GM19455 (cell line): ENCODE data around the gene USP11.

Experiments
- ATAC-seq: cut with Tn5 transposase; IDR thresholded peaks from one replicate; pipeline ENCODE4 v1.9.1; 2021; ENCODE audit not compliant: unreplicated experiment

The USP11 gene

DNA sequence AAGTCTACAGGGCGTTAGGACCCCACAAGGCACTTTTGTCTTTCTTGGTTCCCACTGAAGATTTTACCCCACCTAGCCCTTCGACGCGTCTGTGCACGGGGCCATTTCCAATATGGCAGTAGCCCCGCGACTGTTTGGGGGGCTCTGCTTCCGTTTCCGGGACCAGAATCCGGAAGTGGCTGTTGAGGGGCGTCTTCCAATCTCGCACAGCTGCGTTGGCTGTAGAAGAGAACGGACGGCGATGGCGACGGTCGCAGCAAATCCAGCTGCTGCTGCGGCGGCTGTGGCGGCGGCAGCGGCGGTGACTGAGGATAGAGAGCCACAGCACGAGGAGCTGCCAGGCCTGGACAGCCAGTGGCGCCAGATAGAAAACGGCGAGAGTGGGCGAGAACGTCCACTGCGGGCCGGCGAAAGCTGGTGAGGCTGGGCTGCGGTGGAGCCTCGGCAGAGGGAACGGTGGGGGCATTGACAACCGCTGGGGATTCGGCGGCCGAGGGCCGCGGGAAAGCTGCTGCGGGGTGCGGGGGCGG is at the start of gene USP11:
TSS of gene USP11 (plus strand) at position 207 of the 530 bp plus-strand sequence. CDS start at position 242, 35 bp downstream.
- peak; percentile 8 for ATAC-seq

DNA sequence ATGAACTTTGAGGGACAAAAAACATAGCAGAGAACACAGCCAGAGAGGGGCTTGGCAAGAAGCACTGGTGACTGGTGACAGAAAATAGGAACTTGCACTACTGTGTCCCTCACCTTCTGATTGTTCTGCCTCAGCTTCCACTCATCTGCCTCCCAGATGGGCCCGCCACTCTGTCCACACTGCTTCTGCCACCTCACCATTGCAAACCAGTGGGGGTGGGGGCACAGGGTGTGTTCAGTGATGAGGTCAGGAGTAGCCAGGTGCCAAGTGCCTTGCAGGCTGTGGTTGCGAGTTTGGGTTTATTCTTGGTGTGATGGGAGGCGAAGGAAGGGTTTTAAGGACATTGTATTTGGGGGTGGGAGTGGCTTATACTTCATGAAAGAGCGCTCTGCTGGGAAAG is 48.3 kb upstream of the USP11 start:
- no peak for ATAC-seq

DNA sequence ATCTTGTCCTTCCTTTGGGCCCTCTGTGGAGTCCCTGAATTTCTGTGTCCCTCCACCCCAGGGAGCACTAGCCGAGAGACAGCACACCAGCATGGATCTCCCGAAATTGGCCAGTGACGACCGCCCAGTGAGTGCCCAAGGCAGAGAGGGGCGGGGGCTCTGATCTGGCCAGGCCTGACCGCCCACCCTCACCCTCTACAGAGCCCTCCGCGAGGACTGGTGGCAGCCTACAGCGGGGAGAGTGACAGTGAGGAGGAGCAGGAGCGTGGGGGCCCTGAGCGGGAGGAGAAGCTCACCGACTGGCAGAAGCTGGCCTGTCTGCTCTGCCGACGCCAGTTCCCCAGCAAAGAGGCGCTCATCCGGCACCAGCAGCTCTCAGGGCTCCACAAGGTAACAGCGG is 47.6 kb upstream of the USP11 start:
- ATAC-seq = no peak

DNA sequence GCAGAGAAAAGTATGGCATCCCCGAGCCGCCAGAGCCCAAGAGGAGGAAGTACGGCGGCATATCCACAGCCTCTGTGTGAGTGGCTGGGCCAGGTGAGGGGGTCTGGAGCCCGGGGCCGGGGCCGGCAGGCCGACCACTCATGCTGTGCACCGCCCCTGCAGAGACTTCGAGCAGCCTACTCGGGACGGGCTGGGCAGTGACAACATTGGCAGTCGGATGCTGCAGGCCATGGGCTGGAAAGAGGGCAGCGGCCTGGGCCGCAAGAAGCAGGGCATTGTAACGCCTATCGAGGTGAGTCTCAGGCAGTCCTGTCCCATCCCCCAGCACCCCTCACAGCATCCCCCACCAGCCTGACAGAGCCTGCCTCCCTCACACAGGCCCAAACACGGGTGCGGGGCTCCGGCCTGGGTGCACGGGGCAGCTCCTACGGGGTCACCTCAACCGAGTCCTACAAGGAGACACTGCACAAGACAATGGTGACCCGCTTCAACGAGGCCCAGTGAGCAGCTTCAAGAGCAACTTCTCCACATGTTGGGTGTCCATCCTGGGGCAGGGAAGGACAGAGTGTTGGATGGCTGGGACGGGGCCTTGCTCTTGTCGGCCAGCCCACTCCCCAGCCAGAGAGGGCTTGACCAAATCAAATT is 46.6 kb upstream of the USP11 start:
- no peak for ATAC-seq

DNA sequence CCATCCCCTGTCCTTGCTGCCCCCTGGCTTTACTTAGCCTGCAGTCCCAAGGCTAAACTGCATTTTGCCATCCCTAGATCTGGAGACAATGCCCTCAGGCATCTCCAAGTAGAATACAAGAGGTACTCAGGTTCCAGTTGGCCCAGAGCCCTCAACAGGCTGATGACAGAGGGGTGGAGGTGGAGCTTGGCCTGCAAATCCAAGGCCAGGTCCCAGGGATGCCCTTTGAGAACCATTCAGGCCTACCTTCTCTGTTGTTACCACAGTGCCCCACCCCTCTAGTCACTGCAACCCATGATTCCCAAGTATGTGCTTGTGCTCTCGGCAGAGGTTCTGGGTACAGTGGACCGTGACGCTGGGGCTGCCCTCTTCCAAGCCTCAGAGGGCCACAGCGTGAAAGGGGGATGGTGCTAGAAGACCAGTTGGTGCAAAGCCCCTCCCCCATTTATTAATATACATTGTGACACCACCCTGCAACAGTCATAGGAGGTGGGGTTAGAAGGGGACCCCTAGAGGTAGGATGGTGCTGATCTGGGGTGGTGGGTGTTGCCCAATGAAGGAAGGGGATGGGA is 45.6 kb upstream of the USP11 start:
- ATAC-seq = no peak

DNA sequence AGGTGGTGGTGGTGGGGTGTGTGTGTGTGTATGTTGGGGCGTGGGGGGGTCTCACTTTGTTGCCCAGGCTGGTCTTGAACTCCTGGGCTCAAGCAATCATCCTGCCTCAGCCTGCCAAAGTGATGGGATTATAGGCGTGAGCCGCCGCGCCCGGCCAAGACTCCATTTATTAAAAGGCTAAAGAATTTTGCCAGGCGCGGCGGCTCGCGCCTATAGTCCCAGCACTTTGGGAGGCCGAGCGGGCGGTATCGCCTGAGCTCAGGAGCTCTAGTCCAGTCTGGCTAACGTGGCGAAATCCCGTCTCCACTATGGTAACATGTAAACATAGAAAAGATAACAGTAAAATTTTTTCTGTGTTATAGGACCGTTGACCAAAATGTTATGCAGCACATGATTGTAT is 42.9 kb upstream of the USP11 start:
- ATAC-seq = no peak

DNA sequence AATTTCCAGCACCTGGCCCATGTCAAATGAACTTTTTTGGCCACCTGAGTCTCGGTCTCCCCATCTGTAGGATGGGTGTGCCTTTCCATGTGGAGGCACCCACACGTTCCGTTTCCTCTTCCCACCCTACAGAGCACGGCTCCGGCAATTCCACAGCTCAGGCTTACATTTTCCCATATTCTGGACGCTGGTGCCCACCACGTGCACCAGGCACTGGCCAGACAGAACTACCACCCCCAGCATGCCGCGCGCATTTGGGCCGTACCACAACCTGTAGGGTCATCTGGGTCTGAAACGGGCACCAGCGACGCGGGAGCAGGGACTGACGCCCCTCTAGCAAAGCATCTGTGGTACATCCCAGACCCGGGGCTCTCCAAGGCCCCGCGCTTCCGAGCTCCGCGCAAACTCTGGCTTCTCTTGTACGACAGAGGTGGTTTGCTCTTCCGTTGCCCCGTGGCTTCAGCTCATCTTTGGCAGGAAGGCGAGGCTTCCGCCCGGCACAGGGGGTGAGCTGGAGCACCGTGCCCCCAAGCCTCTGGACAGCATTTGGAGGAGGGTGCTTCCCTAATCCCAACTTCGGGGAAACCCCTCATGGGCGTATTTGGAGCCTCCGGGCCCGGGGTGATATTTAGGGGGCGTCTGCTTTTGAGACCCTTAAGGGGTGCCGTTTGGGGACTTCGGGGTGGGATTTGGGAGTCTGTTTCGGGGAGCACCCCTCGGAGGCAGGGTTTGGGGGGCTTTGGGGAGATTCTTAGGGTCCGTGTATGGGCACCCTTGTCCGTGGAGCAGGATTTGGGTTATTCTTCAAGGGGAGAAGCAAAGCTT is 42.2 kb upstream of the USP11 start:
- peak; percentile 63 for ATAC-seq

DNA sequence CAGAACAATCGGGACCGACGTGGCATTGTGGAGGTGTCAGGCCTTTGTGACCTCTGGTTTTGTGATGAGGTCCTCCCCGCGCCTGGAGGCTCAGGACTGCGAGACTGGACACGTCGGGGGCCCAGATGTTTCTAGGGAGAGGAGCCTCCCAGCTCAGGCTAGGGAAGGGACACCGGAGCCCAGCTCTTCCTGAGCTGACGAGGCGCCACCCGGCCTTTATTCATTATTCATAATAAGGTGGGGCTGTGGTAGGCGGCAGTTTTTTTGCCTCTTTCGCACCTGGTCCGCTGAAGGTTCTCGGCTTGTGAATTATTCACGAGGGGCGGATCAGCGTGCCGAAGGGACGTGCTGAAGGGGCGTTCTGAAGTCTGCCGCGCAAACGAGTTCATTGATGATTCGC is 41.5 kb upstream of the USP11 start:
- ATAC-seq = no peak

DNA sequence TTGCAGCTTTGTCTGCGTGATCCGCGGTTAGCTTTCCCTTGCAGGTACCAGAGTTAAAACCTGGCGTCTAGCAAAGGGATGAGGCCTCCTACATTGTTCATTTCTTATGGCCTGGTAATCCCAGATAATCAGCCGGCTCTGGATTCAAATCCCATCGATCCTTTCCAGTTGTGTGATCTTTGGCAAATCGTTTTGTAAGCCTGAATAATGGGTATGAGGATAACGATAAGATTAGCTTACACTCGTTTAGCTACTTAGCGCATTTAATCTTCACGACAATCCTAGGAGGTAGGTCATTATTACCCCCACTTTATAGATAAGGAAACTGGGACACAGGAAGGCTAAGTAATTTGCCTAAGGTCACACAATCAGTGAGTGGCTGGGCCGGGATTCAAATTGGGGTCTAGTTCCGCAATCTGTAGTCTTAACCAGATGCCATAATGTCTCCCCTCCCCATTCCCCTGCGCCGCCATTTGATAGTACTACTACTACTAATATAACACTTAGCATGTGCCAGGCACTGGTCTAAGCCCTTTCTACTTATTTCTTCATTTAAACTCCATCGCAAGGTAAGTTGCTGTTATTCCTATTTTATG is 40.9 kb upstream of the USP11 start:
- ATAC-seq = no peak

DNA sequence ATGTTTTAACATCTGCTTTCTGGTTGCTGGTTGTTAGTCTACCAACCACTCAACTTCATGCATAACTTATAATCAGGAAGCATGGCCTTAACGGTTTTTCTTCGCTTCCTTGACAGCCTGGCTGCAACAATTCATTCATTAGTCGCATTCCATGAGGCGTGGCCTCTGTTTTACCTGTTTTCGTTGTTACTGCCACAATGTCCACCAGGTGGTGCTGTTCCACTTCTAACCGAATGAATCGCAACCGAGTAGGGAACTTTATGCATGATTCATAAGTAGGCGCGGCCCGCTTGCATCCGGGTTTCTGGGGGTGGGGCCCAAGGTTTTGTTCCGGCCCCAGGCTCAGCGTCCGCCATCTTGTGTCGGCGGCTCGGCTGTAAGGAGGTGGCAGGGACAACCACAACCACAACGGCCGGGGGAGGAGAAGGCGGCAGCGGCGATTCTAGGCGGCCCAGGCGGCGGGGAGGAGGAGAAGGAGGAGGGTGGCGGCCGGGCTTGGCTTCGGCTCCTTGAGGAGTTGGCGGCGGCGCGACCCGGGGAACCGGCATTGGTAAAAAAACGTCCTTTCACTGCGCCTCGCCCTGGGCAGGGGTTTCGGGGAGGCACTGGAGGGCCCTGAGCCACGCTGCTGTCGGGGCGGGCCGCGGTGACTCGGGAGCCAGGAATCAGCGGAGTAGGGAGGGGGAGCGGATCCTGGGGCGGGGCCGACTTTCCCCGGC is 39.2 kb upstream of the USP11 start, which contains the start of gene UBA1:
TSS of gene UBA1 (plus strand) at position 355 of the 719 bp plus-strand sequence. CDS start 4,974 bp downstream, outside the sequence.
- ATAC-seq = peak; percentile 55

DNA sequence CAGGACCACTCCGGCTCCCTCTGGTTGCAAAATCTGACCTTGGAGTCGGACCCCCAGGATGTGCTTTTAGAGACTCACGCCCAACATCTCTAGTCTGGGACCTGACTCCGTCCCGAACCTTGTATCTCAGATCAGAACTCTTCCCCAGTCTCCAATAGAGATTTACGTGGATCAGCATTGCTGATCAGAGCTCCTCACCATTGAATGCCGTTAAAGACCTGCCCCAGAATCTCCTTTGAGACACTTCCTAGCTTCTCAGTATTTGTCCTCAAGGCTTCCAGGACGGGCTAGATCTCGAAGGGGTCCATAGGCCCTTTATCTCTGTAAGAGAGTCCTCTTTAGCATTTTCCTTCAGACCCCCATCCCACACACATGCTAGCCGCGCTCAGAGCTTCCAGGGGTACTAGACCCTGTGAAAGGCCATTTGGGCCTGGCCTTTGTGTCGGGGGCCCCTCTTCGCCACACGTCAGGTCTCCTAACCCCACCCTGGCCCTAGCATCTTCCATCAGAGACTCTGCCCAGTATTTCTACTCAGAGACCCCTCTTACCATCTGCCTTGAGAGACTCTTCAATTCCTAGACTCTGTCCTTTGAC is 38.5 kb upstream of the USP11 start:
- no peak for ATAC-seq

DNA sequence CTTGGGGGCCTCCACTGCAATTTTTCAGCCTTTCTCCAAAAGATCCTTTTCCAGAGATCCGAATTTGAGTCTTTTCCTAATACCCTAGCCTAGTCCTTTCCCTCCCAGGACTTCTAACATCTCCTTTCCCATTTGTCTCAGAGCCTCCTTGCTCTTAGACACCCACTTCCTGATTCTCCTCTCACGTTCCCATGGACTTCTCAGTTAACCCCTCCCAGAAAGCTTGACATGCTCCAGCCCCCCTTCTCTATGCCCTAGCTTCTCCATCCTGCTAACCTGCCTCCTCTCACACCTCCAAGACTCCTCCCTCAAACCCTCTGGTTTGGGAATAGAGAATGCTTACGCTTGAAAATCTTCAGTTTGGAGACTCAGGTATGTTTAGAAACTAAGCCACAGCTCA is 36.7 kb upstream of the USP11 start:
- no peak for ATAC-seq

DNA sequence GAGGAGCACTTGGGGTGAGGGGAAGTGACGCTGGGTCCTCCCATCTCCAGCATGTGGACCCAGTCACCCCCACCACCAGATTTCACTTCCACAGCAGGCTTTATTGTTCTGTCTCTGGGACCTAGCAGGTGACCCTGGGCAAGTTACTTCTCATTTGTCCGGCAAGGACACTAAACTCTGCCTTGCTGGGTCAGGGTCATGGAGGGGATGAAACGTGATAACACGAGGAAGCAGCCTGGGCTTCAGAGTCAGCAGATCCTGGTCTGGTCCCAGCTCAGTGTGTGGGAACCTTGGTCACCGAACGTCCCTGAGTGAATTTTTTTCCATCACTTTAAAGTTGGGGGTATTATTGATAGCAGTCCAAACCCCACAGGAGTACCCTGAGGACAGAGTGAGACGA is 35.3 kb upstream of the USP11 start:
- no peak for ATAC-seq

DNA sequence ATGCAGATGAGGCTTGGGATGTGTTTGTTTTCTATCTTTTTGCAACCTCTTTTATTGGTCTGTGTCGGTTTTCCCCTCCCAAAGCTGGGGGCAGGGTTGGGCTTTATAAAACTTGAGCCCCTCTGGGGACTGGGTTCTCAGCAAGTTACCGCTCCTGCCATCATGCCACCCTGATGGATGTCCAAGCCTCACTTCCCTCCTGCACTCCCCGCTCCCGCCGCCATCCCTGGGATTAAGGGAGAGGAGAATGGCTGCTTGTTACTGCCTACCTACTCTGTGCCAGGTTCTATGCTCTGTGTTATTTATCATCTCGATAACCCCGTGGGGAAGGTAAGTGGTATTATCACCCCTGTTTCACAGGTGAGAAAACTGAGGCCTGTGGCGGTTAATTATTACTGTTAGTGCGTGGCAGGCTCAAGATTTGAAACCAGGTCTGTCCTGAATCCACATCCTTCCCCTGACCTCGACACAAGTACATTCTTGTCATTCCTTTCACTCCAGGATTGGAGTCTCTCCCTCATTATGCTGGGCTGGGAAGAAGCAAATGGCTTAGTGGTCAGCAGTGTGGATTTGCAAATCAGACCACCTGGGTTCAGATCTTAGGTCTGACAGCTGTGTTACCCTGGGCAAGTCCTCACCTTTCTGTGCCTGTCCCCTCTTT is 34.7 kb upstream of the USP11 start:
- ATAC-seq = no peak

DNA sequence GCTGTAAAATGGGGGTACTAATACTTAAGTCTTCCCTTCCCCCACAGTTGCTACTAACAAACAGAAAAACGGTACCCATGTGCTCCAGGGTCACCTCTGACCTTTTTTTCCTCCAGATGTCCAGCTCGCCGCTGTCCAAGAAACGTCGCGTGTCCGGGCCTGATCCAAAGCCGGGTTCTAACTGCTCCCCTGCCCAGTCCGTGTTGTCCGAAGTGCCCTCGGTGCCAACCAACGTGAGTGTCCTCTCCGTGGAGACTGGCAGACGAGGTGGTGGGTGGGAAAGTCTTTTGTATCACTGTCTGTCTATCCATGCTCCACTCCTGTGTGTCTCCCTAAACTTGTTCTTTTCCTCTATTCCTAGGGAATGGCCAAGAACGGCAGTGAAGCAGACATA is 34.1 kb upstream of the USP11 start:
- ATAC-seq = no peak

DNA sequence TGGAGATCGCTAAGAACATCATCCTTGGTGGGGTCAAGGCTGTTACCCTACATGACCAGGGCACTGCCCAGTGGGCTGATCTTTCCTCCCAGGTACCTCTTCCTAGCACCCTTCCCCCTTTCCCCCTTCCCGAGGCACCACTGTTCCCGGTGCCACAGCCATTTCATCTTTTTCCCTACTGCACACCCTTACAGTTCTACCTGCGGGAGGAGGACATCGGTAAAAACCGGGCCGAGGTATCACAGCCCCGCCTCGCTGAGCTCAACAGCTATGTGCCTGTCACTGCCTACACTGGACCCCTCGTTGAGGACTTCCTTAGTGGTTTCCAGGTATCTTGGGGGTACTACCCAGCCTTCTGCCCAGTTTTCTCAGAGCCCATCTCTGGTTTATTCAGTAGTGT is 33.5 kb upstream of the USP11 start:
- no peak for ATAC-seq

DNA sequence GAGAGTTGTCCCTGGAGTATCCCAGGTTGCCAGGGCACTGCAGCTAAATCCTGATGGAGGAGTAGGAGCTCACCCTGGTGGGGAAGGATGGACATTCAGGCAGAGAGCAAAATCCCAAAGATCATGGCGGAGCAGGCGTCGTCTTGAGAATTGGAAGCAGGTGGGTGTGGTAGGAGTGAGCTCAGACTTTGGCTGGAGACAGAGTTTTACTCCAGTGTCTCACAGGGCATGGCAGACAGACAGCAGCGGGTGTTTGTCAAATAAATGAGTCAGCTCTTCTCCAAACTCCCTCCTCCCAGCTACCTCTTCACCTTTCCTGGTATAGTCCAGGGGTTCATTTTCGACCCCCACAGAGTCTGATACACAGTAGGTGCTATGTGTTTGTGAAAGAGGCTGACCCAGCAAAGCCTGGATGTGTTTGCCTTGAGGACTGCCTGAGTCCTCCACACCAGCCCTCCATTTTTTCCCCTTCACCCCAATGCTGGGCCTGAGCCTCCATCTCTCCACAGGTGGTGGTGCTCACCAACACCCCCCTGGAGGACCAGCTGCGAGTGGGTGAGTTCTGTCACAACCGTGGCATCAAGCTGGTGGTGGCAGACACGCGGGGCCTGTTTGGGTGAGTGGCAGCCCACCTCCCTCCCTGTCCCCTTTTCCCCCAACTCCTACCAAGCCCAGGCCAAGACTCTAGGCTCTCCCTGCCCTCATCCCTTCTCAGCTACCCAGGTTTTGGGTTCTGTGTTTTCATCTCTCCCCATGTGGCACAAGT is 32.2 kb upstream of the USP11 start:
- no peak for ATAC-seq

DNA sequence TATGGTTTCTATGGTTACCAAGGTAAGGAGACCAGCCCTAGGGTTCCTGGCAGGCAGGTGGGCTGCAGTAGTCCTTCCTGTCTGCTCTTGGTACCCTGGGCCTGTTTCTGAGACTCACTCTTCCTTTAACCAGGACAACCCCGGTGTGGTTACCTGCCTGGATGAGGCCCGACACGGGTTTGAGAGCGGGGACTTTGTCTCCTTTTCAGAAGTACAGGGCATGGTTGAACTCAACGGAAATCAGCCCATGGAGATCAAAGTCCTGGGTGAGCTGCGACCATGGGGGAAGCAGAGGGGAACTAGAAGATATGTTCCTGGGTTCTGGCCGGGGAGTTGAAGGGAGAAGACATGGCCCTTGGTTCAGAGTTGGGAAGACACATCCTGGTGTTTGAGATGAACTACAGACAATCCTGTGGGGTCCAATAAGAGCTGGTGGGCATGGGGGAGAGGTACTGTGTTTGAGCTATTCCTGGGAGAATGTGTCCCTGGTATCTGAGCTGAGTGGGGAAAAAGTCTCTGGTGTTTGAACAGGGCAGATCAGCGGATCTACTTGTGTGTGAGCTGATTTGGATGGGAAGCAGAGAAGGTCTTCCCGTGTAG is 31.4 kb upstream of the USP11 start:
- ATAC-seq = no peak

DNA sequence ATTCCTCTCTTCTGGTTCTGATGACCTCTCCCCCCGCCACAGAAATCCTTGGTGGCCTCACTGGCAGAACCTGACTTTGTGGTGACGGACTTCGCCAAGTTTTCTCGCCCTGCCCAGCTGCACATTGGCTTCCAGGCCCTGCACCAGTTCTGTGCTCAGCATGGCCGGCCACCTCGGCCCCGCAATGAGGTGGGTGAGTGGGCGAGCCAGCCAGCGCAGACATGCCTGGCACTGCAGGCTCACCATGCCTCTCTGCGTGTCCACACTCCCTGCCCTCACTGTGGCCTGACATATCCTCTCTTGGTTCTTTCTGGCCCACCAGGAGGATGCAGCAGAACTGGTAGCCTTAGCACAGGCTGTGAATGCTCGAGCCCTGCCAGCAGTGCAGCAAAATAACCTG is 30.5 kb upstream of the USP11 start:
- ATAC-seq = no peak
